H1 (cell line): ENCODE measurements around the gene SLC43A2. TPM values are rescaled to one million over a fixed set of nuclear protein-coding genes. Genes with fewer than 3 reads are reported as not detected.

Source experiments
- CTCF ChIA-PET: fragments of 300-600 bp; sonication (Branson Sonifier 250); formaldehyde crosslinking; loops from one replicate; lab custom pipeline; 2021; ENCODE audit not compliant: partially characterized antibody; lab: Charles Lee
- POLR2A ChIA-PET: fragments of 300-600 bp; sonication (Branson Sonifier 250); formaldehyde crosslinking; loops from one replicate; lab custom pipeline; 2021; ENCODE audit warnings: inconsistent platforms; ENCODE audit not compliant: partially characterized antibody; lab: Charles Lee
- DNase-seq, 2 experiments: peaks; one replicate each; pipeline versions ENCODE4 v3.0.0 to v3.0.0-alpha.2; 2010 to 2022; ENCODE audit warnings: low spot score in 2 of 2, low read depth in 1 of 2, mixed read lengths in 1 of 2
- FAIRE-seq: peaks from 2 replicates; lab custom pipeline; 2011; peaks lifted over from hg19 to GRCh38; lab: Jason Lieb, UNC
- H2AFZ ChIP-seq: 2 replicates; pipeline ENCODE4 v1.8.1; 2012; ENCODE audit warnings: low read length, inconsistent platforms
- H2AK5ac ChIP-seq: 2 replicates; pipeline ENCODE4 v1.6.1; 2013; ENCODE audit warnings: low read depth, low read length
- H2BK120ac ChIP-seq: replicated peaks from 2 replicates; pipeline ENCODE3; 2013; ENCODE audit warnings: low read depth, low read length, inconsistent platforms
- H2BK12ac ChIP-seq: 2 replicates; pipeline ENCODE4 v1.6.1; 2013; ENCODE audit warnings: low read depth, low read length
- H2BK15ac ChIP-seq: 2 replicates; pipeline ENCODE4 v1.6.1; 2013; ENCODE audit warnings: low read length
- H2BK20ac ChIP-seq: 2 replicates; pipeline ENCODE4 v1.6.1; 2013; ENCODE audit warnings: low read length
- H2BK5ac ChIP-seq: 2 replicates; pipeline ENCODE4 v1.6.1; 2013; ENCODE audit warnings: low read depth, low read length
- H3K14ac ChIP-seq: 2 replicates; pipeline ENCODE4 v1.6.1; 2013; ENCODE audit warnings: inconsistent platforms; ENCODE audit not compliant: insufficient read length
- H3K18ac ChIP-seq: 2 replicates; pipeline ENCODE4 v1.6.1; 2013; ENCODE audit warnings: low read length; ENCODE audit errors: extremely low read depth
- H3K23ac ChIP-seq: 2 replicates; pipeline ENCODE4 v1.6.1; 2013; ENCODE audit warnings: inconsistent platforms; ENCODE audit not compliant: insufficient read length
- H3K23me2 ChIP-seq: 2 replicates; pipeline ENCODE4 v1.6.1; 2013; ENCODE audit warnings: low read depth, low read length
- H3K27ac ChIP-seq: 2 replicates; pipeline ENCODE4 v1.6.1; 2011; ENCODE audit warnings: low read depth, low read length, inconsistent platforms
- H3K27me3 ChIP-seq, 4 experiments: replicated peaks in 1 of 4; 1 replicate in 1 of 4; 2 replicates in 3 of 4; pipeline versions ENCODE4 v1.6.1 to v1.8.1; 2011 to 2013; ENCODE audit warnings: low read length in 3 of 4, mild to moderate bottlenecking in 3 of 4, inconsistent platforms in 2 of 4, mixed read lengths in 2 of 4, moderate library complexity in 1 of 4; ENCODE audit not compliant: control insufficient read depth in 3 of 4, insufficient read depth in 3 of 4; ENCODE audit errors: extremely low read depth in 1 of 4
- H3K36me3 ChIP-seq, 4 experiments: 2 replicates each; pipeline versions ENCODE4 v1.6.1 to v1.8.1; 2011 to 2013; ENCODE audit warnings: mild to moderate bottlenecking in 4 of 4, low read length in 3 of 4, moderate library complexity in 2 of 4, control low read depth in 1 of 4, inconsistent platforms in 1 of 4; ENCODE audit not compliant: insufficient read depth in 4 of 4, control insufficient read depth in 2 of 4
- H3K4ac ChIP-seq: replicated peaks from 2 replicates; pipeline ENCODE3; 2013; ENCODE audit warnings: low read length, low read depth, mixed read lengths, inconsistent platforms; ENCODE audit not compliant: insufficient read length
- H3K4me1 ChIP-seq, 4 experiments: replicated peaks in 1 of 4; 1 replicate in 1 of 4; 2 replicates in 3 of 4; pipeline versions ENCODE4 v1.6.1 to v1.8.1; 2011 to 2013; ENCODE audit warnings: low read length in 3 of 4, inconsistent platforms in 2 of 4, mixed read lengths in 1 of 4; ENCODE audit not compliant: insufficient read depth in 4 of 4, control insufficient read depth in 3 of 4
- H3K4me2 ChIP-seq, 2 experiments: 2 replicates each; pipeline versions ENCODE4 v1.6.1 to v1.8.1; 2011 to 2013; ENCODE audit warnings: low read depth in 2 of 2, low read length in 2 of 2, control low read depth in 1 of 2, inconsistent platforms in 1 of 2, mild to moderate bottlenecking in 1 of 2; ENCODE audit not compliant: insufficient read depth in 1 of 2
- H3K4me3 ChIP-seq, 4 experiments: fragments of 200-600, 300-600 bp in 1 of 4; sonication (generic), shearing (Covaris generic), sonication (Bioruptor Twin) in 1 of 4; 2 replicates each; pipeline versions ENCODE4 v1.5.1 to v1.8.1; 2011 to 2016; ENCODE audit warnings: low read length in 4 of 4, low read depth in 3 of 4, control low read depth in 2 of 4, inconsistent platforms in 2 of 4, mild to moderate bottlenecking in 2 of 4, mixed read lengths in 1 of 4, moderate library complexity in 1 of 4; ENCODE audit not compliant: insufficient read depth in 2 of 4; ENCODE audit errors: extremely low read depth in 1 of 4
- H3K56ac ChIP-seq: replicated peaks from 2 replicates; pipeline ENCODE3; 2013; ENCODE audit warnings: low read depth, mild to moderate bottlenecking, mixed read lengths, low read length, inconsistent platforms; ENCODE audit not compliant: insufficient read length
- H3K79me1 ChIP-seq: 2 replicates; pipeline ENCODE4 v1.6.1; 2013; ENCODE audit warnings: low read depth, low read length, control low read depth
- H3K79me2 ChIP-seq, 2 experiments: 2 replicates each; pipeline versions ENCODE4 v1.6.1 to v1.8.1; 2012 to 2013; ENCODE audit warnings: low read length in 2 of 2, mild to moderate bottlenecking in 2 of 2, inconsistent platforms in 1 of 2; ENCODE audit not compliant: insufficient read depth in 2 of 2, control insufficient read depth in 1 of 2
- H3K9ac ChIP-seq, 4 experiments: replicated peaks in 1 of 4; 1 replicate in 1 of 4; 2 replicates in 3 of 4; pipeline versions ENCODE4 v1.6.1 to v1.8.1; 2011 to 2013; ENCODE audit warnings: low read depth in 3 of 4, low read length in 3 of 4, control low read depth in 2 of 4, mild to moderate bottlenecking in 2 of 4, moderate library complexity in 2 of 4, inconsistent platforms in 1 of 4; ENCODE audit errors: extremely low read depth in 1 of 4
- H3K9me3 ChIP-seq, 2 experiments: 2 replicates each; pipeline versions ENCODE4 v1.6.1 to v1.8.1; 2012 to 2013; ENCODE audit warnings: mild to moderate bottlenecking in 2 of 2, moderate library complexity in 2 of 2, control low read depth in 1 of 2, inconsistent platforms in 1 of 2, low read depth in 1 of 2, low read length in 1 of 2, mixed read lengths in 1 of 2; ENCODE audit not compliant: insufficient read depth in 2 of 2
- H4K20me1 ChIP-seq, 2 experiments: replicated peaks in 1 of 2; 2 replicates each; pipeline versions ENCODE3 to v1.8.1; 2011 to 2013; ENCODE audit warnings: inconsistent platforms in 2 of 2, low read length in 2 of 2, mild to moderate bottlenecking in 1 of 2; ENCODE audit not compliant: insufficient read depth in 2 of 2, control insufficient read depth in 1 of 2
- H4K5ac ChIP-seq: 2 replicates; pipeline ENCODE4 v1.6.1; 2013; ENCODE audit warnings: low read length, low read depth, mixed read lengths, inconsistent platforms; ENCODE audit not compliant: insufficient read length
- H4K8ac ChIP-seq: 2 replicates; pipeline ENCODE4 v1.8.0; 2013; ENCODE audit warnings: mild to moderate bottlenecking, moderate library complexity, low read length, inconsistent platforms; ENCODE audit not compliant: insufficient read depth; ENCODE audit errors: extremely low read depth
- H4K91ac ChIP-seq: replicated peaks from 2 replicates; pipeline ENCODE3; 2013; ENCODE audit warnings: low read length, mixed read lengths, inconsistent platforms; ENCODE audit not compliant: insufficient read length
- ATF3 ChIP-seq: IDR thresholded peaks from 2 replicates; pipeline ENCODE4 v1.6.1; 2011; ENCODE audit warnings: low read depth, mild to moderate bottlenecking, low read length; ENCODE audit not compliant: insufficient read depth
- CBX8 ChIP-seq: fragments of 300-800, 300-1000 bp; sonication (generic); IDR thresholded peaks from 2 replicates; pipeline ENCODE4 v1.7.1; 2016; ENCODE audit warnings: low read depth, low read length, borderline replicate concordance
- CTCF ChIP-seq, 3 experiments: IDR thresholded peaks; 1 replicate in 2 of 3; 2 replicates in 1 of 3; pipeline versions ENCODE4 v1.5.1 to v1.6.1; 2011; ENCODE audit warnings: low read length in 3 of 3, mild to moderate bottlenecking in 3 of 3, inconsistent platforms in 2 of 3, low read depth in 1 of 3, moderate library complexity in 1 of 3; ENCODE audit not compliant: insufficient read depth in 1 of 3; ENCODE audit errors: control extremely low read depth in 1 of 3
- GABPA ChIP-seq: IDR thresholded peaks from 2 replicates; pipeline ENCODE4 v1.6.1; 2011; ENCODE audit warnings: mild to moderate bottlenecking, low read length, moderate library complexity, borderline replicate concordance; ENCODE audit not compliant: insufficient read depth
- GTF2F1 ChIP-seq: IDR thresholded peaks from 2 replicates; pipeline ENCODE4 v1.6.1; 2012; ENCODE audit warnings: low read depth, low read length, improper control_type of control experiment, borderline replicate concordance
- HDAC2 ChIP-seq, 2 experiments: fragments of 300-600 bp in 1 of 2; sonication (generic) in 1 of 2; IDR thresholded peaks; 2 replicates each; pipeline ENCODE4 v1.6.1; 2011 to 2012; ENCODE audit warnings: low read depth in 2 of 2, low read length in 2 of 2, mild to moderate bottlenecking in 2 of 2, moderate library complexity in 2 of 2, borderline replicate concordance in 1 of 2, inconsistent platforms in 1 of 2
- ZNF274 ChIP-seq: IDR thresholded peaks from 2 replicates; pipeline ENCODE4 v1.7.0; 2012; ENCODE audit warnings: low read length, borderline replicate concordance; ENCODE audit errors: extremely low read depth
- WGBS, 2 experiments: shearing (Covaris generic) in 1 of 2; methylation state at CpG; one replicate each; pipeline versions ENCODE4 v1.1.6 to v1.1.7; 2013 to 2015; ENCODE audit warnings: low lambda C conversion rate in 2 of 2, mixed read lengths in 2 of 2, inconsistent platforms in 1 of 2, low coverage in 1 of 2, missing lambda C conversion rate in 1 of 2; ENCODE audit not compliant: insufficient replicate concordance in 2 of 2, insufficient coverage in 1 of 2, insufficient read length in 1 of 2; ENCODE audit errors: extremely low coverage in 1 of 2, missing lambda C conversion rate in 1 of 2; 5-methylcytosine and 5-hydroxymethylcytosine counted together
- polyA plus RNA-seq, 7 experiments: library from polyadenylated mRNA; depleted of rRNA in 3 of 7; stranded (reverse) in 5 of 7; unstranded in 2 of 7; fragments of >200 nt in 5 of 7; fragments of 200-250 nt in 2 of 7; gene quantifications; 1 replicate in 5 of 7; 2 replicates in 1 of 7; 4 replicates in 1 of 7; pipeline versions ENCODE4 v1.2.1 to v1.2.3, GENCODE V29; 2011 to 2013; ENCODE audit warnings: missing spikeins in 2 of 7, mixed read lengths in 2 of 7
- total RNA-seq: library from RNA; stranded (reverse); fragmentation: NEBNext Ultra II Directional; extraction: Animal tissue kit (Norgen Biotek cat#: 25700); gene quantifications from 2 replicates; pipeline ENCODE4 v1.2.1, GENCODE V29; 2021

SLC43A2 gene
- total and polyA plus RNA-seq, 2 of the 8 experiments (the other 6 are each of a cell fraction or from before 2014, with no cell fraction given) = 6.6 to 10.5 TPM

DNA sequence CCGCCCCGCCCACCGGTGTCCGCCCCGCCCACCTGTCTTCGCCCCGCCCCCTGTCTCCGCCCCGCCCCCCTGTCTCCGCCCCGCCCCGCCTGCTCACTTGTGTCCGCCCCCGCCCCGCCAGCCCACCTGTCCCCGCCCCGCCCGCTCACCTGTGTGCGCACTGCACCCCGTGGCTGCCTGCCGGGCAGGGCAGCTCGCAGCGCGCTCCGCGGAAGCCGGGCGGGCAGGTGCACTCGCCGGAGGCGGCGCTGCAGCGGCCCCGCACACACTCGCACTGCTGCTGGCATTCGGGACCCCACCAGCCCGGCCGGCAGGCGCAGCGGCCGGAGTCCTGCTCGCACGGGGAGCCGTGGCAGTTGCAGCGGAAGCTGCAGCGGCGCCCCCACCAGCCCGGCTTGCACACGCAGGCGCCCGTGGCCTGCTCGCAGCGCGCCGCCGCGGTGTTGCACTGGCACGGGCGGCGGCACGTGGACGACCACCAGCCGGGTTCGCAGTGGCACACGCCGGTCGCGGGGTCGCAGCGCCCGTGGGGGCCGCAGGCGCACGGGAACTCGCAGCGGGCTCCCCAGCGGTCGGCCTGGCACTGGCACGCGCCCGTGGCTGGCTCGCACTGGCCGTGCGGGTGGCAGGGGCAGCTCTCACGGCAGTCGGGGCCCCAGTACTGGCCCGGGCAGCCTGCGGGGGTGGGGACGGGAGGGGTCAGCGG lies 14.8 kb upstream of the SLC43A2 start:
- H3K79me2 ChIP-seq = no peaks in the 10 kb centered on the region
- peak overlapping the region; percentile 40; the same call in 1 of the 2 replicates for H4K8ac ChIP-seq
- H2BK12ac ChIP-seq = 0 out of 2 replicates have a peak overlapping the region, but pooled peaks have one; percentile 43
- H3K4me3 ChIP-seq = peak overlapping the region; percentile 15 to 63 (median 44); a peak in 7 of 8 replicates
- no peak overlapping the region for H3K23ac ChIP-seq
- no peak overlapping the region for H4K5ac ChIP-seq
- H2AFZ ChIP-seq = no peak overlapping the region
- H3K4ac ChIP-seq = no peak overlapping the region
- no peak overlapping the region; the same call in 1 of the 2 replicates for H3K18ac ChIP-seq
- H3K4me2 ChIP-seq = peak overlapping the region; percentile 31 to 73; a peak in 3 of 4 replicates
- no peaks in the 10 kb centered on the region for H3K9me3 ChIP-seq
- no peak overlapping the region for H3K14ac ChIP-seq
- H3K27ac ChIP-seq = no peak overlapping the region
- no peaks in the 10 kb centered on the region for H3K79me1 ChIP-seq
- ChIA-PET POLR2A (interaction anchor here (0.6 to 0.9 kb wide), 2 partner anchors 48 to 81 kb away, joined by 3 read pairs; partner anchors contain the start of gene PITPNA), CTCF (interaction anchor here (1.3 to 1.6 kb wide), 2 partner anchors 8 to 65 kb away, joined by 4 read pairs; no protein-coding TSS in a partner anchor)
- H3K36me3 ChIP-seq = no peaks in the 10 kb centered on the region
- peaks cover 6% of the 10 kb centered on the region; the same call in 1 of the 2 replicates for H3K23me2 ChIP-seq
- peaks cover 0 to 52% (median 25%) of the 10 kb centered on the region in 4 experiments; a peak in 6 of 7 replicates for H3K4me1 ChIP-seq
- no peak overlapping the region for H4K91ac ChIP-seq
- WGBS, 2 experiments = 9% methylated on average over 39 of the region's 90 CpGs; no CpG with 5 or more reads in 1 of the 2 experiments
- peak overlapping the region in 1 of 4 experiments; percentile 38; a peak in 1 of 7 replicates for H3K9ac ChIP-seq
- H4K20me1 ChIP-seq = no peaks in the 10 kb centered on the region
- H2BK15ac ChIP-seq = no peak overlapping the region
- H2BK5ac ChIP-seq = no peak overlapping the region
- no peak overlapping the region for H2AK5ac ChIP-seq
- H2BK120ac ChIP-seq = no peak overlapping the region
- DNase-seq = peak in 1 of 2 experiments; percentile 88
- H3K27me3 ChIP-seq = peaks cover 0 to 19% (median 8%) of the 10 kb centered on the region in 4 experiments; a peak in 5 of 7 replicates
- H2BK20ac ChIP-seq = no peak overlapping the region
- no peak for FAIRE-seq
- H3K56ac ChIP-seq = no peak overlapping the region
- peak; percentile 62 to 89 (median 69) for TF ChIP-seq CTCF (IDR thresholded peaks at IDR 0.05; ENCODE audit: control extremely low read depth in 1 of 3, insufficient read depth in 1 of 3, low read depth in 1 of 3, low read length in 3 of 3)
- no peak for TF ChIP-seq CBX8
- TF ChIP-seq ZNF274 = no peak
- TF ChIP-seq GABPA = peak; percentile 63; the same call in 1 of the 2 replicates
- TF ChIP-seq ATF3 = no peak
- no peak for TF ChIP-seq GTF2F1
- TF ChIP-seq HDAC2 (IDR thresholded peaks at IDR 0.05; ENCODE audit: borderline replicate concordance in 1 of 2, low read depth in 2 of 2, low read length in 2 of 2) = peak; percentile 23 to 40; a peak in 1 of 4 replicates
